ENCODE results near the gene ANKRD9. TPM values are rescaled to one million over a fixed set of nuclear protein-coding genes. Genes with fewer than 3 reads are reported as not detected.

ANKRD9 gene
- total RNA-seq, 1 experiment from 2014 or later, result 44.0 TPM

DNA sequence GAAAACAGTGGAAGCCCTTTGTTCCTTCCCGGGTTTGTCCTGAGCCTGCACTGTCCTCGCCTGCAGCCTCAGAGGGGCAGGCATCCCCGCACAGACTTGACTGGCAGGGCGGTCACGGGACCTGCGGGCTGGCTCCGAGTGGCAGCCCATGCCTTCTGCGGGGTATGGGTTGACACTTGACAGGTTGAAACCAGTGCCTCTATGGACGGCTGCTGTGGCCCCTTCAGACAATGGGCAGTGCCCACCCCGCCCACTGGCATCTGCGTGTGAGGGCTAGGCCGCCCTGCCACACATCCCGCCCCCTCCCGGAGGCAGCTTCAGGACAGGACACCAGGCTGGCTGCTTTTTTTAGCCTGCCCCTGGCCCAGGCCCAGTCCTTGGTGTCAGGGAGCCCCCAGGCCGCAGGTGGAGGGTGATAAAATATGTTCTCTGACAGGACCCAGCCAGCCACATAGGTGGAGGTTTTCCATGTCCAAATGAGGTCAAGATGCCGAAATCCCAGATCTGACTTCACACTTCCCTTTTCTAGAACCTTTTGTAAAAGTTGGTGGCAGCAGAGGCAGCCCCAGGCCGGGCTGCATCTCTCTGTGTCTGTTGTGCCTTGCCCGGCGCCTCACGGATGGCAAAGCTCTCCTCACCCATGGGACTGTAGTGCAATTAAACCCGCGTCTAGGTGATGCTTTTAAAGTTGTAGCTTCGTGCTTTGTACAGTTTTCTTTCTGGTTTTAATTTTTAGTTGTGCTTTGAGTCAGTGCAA, 10.0 kb downstream of the ANKRD9 start:
- DNase-seq (ENCODE audit: low spot score), result no peak

DNA sequence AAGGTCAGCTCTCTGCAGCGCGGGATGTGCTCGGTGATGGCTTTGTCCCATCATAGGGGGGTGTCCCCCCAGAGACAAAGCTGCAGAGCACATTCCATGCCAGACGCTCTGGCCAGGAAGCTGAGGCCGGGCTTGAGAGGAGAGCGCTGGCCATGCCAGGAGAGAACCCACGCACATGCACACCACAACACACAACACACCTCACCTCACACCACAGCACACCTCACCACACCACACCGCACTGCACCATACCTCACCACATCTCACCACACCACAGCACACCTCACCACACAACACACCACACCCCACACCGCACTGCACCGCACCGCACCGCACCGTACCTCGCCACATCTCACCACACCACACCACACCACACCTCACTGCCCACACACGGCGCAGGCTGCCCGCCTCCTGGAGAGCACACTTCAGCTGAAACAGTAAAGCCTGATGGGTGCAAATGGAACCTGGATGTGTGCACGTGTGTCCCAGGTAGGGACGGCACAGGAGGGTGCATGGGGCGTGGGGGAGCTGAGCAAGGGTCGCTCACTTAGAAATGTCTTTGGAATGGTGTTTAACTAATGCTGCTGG, 10.8 kb downstream of the ANKRD9 start:
- DNase-seq (ENCODE audit: low spot score), result no peak

DNA sequence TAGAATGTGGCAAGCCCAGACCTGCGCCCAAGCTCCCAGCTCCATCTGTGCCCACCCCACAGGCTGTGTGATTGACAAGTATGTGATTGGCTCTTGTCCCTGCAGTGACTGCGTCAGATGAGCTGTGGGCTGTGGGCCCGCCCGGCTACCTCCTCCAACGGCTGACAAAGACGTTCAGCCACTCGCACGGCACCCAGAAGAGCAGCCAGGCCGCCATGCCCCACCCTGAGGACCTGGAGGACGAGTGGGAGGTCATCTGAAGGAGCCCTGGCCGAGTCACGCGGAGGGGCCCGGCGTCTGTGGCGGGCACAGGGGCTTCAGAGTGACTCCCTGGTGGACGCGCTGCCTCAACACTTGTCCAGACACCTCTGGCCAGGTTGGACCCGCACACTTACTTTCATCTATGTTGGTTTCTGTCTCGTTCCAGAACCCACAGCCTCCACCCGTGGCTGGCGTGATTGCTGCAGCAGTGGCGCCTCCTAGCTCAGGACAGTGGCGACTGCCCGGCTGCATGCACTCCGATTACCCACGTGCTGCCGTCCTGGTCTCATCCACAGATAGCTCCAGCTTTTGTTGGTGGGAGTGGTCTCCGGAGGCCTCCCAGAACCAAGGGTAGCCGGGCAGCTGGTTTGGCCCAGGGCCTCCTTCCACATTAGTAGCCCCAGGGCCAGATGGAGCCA, 11.4 kb downstream of the ANKRD9 start:
- DNase-seq (ENCODE audit: low spot score), result no peak

DNA sequence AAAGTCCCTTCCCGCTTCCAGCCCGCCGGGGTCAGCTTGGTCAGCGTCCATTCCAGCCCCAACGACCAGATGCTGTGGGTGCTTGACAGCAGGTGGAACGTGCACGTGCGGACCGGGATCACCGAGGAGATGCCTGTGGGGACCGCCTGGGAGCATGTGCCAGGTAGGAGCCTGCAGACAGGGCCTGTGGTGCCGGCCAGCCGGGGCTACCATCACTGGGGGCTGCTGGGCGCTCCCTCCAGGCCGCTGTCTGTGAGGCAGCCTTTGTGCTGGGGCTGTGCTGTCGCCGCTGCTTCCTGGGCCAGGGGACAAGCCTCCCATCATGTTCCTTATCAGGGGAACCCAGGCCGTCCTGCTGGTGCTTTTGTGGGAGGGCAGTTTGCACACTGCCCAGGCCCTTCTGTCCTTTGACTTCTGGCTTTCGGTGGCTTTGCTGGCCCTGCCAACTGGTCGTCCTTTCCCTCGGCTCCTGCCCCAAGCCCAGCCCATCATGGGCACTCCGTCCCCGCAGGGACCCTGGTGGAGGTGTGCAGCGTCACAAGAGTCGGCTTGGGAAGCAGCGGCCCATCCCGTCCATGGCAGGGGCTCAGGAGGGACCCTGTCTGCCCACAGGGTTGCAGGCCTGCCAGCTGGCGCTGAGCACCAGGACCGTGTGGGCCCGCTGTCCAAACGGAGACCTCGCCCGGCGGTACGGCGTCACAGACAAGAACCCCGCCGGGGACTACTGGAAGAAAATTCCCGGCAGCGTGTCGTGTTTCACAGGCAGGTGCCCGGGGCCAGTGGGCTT, 12.4 kb downstream of the ANKRD9 start:
- no peak for DNase-seq (ENCODE audit: low spot score)

DNA sequence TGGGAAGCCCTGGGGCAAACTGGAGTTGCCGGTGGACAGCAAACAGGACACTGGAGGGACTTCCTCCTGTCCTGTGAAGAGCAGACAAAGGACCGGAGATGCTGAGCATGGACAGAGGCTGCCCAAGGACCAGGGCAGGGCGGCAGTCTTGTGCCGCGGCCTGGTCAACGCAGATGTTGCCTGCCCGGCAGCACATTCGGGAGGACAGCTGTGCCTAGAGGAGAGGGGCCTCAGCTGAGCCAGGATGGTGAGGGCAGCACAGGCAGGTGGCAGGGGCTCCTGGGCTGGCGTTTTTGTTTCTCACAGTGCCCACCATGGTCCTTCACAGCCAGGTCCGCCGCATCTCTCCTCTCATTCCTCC, 13.3 kb downstream of the ANKRD9 start:
- no peak for DNase-seq (ENCODE audit: low spot score)

DNA sequence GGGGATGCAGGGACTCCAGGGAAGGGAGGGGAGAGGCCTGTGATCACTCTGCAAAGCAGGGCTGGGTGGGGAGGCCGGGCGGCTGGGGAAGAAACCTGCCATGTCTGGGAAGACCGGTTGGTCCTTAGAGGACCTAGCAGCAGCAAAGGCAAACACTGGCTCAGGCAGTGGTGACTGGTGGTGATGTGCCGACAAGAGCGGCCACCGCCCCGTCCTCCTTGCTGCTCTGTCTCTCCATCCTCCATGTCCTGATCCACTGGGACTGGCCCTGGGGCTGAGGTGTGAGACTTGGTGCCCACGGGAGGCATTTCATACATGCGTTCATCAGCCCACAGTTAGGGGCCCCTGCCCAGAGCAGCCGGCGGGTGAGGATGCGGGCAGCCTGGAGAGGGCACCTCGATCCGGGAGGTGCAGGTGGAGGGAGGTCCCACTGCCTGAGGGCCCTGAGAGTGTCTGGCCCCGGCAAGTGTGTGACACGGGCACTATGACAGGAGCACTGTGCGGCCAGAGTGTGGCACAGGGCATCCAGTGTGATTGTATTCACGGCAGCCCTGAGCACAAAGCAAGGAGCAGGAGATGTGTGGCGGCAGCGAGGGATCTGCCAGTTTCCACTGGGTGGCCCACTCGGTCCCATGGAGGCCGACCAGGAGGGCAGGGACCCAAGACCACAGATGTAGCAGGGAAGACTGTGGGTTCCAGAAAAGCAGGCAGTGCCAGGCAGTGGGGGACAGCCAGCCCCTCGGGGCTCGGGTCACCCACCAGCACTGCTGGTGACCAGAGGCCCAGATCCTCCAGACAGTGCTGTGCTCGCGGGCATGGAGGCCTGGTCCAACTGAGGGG, 13.9 kb downstream of the ANKRD9 start:
- no peak for DNase-seq (ENCODE audit: low spot score)

DNA sequence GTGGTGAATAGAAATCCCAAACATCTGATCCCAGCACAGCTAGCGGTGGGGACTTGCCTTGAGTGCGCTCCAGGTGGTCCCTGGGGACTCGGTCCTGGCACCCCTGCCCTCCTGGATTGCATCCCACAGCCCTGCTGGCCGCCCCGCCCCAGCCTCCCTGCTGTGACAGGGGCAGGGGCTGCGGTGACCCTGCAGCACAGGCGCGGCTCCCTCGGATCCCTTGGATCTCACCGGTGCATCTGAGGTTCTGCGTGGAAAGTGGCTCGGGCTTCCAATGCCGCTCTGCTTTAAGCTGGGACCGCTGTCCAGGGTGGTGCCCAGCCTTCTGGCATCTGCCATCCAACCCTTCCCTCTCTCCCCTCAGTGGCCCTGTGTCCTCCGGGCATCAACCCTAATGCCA, 16.0 kb downstream of the ANKRD9 start:
- no peak for DNase-seq (ENCODE audit: low spot score)

DNA sequence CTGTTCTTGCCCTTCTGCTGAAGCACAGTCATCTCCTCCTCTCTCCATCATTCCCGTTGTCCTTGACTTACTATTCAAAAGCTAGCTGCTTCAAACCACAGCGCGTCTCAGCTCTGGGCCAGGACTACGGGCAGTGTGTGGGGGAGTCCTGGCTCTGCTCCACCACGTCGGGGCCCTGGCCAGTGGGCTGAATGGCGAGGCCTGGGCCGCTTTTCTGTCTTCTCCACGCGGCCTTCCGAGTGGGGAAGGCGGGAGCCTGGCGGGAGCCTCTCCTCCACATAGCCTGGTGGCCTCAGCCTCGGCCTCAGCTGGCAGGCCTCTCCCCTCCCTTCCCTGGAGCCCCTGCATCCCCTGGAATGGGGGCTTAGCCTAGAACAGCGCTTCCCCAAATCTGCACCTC, 16.5 kb downstream of the ANKRD9 start:
- DNase-seq (ENCODE audit: low spot score), result no peak

DNA sequence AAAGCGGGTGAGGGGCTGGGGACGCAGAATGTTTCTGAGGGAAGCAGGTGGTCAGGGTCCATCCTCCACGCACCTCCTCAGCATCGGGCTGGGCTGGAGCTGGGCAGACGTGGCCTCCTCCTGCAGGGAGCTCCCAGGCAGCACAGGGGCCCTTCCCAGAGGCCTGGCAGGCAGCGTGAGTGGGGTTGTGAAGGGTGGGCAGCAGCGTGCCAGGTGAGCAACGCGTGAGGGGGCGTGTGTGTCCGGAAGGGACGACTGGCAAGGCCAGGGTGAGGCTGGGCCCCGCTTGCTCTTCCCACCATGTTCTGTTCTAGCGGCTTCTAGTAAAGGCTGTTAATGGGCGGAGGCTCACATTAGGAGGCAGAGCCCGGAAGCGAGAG, 17.1 kb downstream of the ANKRD9 start:
- no peak for DNase-seq (ENCODE audit: low spot score)

DNA sequence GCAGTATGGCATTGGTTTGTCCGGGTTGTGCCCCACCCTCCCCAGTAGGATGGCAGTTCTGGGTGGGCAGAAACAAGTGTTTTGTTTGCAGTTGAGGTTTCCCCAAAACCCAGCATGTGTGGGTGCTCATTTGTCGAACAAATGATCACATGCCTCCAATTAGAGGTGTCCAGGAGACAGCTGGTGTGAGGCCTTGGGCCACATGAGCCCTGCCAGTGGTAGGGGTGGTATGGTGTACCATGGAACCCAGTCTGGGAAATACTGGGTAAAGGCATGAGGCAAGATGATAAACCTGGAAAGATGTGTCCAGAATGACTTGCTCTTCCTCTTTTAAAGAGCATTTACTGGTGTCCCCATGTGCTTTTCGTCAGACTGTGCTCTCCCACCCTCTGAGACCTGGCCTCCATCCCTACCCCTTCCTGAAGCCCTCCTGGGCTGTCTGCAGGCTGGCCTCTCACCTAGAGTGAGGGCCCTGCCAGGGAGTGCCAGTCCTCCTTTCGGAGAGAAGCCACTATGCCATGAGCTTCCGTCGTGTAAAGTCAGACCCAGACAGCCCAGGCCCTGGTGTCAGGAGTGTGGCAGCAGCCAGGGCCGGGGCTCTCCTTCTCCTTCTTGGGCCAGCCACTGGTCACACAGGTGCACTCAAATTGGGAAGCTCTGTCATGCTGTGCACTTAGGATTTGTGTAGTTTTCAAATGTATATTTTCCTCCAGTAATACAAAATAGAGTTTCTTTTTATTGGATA, 17.6 kb downstream of the ANKRD9 start:
- DNase-seq (ENCODE audit: low spot score), result no peak

DNA sequence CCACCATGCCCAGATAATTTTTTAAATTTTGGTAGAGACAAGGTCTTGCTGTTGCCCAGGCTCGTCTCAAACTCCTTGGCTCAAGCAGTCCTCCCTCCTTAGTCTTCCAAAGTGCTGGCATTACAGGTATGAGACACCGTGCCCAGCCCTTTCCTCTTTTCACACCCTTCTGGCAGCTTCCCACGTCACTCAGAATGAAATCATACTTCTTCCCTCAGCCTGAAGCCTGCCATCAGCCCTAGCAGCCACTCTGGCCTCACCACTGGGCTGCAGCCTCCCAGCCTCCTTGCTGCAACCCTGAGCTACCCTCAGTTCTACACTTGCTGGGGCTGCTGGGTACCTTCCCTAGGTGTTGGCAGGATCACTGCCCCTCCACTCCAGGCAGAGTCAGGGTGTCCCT, 18.2 kb downstream of the ANKRD9 start:
- no peak for DNase-seq (ENCODE audit: low spot score)

DNA sequence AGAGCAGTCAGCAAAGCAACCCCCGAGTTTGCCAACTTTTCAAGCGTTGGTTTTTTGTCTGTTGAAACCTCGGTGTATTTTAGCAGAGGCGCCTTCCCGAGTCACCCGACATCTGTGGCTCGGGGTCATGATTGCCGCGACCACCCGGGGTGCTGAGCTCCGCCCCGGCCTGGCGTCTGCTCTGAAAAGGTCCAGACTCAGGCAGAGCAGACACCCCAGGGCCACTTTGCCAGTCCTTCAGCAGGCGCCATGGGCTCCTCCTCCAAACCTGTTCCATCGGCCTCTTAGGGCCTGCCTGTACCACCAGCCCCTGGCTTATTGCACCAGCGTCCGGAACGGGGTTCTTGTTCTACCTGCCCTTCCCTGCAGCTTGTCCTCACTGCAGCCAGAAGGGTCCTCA, 19.1 kb downstream of the ANKRD9 start:
- no peak for DNase-seq (ENCODE audit: low spot score)

DNA sequence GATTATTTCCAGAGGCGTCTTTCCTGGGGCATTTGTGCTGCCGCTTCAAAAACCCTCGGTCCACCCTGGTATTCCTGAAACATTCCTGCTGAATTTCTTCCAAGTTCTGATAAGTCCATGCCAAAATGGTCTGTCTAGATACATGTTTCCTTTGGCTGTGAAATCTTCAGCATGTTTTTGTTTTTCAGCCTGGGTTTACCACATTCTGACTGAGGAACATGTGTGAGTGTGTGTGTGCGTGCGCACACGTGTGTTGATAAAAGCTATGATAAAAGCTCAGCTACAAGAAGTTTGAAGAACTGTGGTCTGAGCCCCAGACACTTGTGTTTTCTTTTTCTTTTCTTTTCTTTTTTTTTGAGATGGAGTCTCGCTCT, 22.4 kb downstream of the ANKRD9 start:
- DNase-seq (ENCODE audit: low spot score), result no peak

DNA sequence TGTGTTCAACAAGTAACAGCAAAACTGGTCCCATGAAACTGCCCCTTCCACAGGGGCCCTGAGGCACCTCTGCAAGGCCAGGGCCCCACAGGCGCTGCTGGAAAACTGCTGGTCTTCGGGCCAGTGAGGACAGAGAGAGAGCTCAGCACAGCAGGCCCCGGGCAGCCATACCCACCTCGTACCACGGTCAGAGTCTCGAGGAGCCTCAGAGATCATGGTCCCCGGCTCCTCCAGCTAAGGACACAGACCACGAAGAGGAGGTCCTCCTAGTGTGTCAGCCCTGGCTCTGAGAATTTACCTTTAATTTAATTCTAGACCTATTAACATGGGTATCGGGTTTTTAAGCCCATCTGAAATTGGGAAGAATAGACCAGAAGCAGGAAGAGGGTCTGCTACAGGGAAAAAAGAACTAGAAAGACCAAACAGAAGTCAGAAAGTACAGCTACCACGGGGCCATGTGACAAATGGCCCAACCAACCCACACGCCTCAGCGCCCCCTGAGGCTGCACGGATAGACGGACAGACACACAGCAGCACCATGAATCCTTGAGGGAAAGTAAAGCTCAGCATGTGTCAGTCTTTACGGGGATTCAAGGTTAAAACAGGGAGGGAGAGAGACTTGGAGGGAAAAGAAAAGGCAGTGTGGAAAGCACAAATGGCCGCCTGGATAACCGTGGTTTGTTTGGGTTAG, 22.9 kb downstream of the ANKRD9 start:
- DNase-seq (ENCODE audit: low spot score), result no peak

DNA sequence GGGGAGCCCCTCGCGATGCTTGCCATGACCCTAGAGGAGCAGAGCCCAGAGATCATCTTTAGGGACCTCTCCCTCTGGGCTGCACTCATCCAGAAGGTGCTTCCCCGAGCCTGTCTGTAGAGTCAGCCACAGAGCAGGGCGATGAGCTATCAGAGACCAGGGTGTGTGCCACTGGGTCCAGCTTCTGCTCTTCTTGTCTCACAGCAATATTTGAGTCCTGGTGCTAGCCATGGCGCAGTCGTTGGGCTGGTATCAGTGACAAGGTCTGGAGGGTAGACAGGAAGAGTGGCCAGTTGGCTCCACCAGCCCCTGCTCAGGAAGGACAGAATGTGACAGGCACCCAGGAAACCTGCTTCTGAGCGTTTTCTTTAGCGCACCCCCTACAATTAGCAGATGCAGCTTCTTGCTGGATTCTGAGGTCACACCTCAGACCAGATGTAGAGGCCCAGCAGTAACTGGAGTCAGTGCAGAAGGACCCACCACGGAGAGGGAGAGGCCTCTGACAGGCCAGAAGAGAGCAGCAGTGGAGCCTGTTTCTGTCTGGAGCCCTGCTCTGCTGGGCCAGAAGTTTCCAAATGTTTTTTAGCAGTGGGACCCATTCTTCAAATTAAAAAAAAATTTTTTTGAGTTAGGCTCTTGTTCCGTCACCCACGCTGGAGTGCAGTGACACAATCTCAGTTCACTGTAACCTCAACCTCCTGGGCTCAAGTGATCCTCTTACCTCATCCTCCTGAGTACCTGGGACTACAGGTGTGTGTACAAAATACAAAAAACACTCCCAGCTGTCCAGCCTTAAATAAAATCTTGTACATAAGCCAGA, 23.7 kb downstream of the ANKRD9 start:
- DNase-seq (ENCODE audit: low spot score), result no peak

DNA sequence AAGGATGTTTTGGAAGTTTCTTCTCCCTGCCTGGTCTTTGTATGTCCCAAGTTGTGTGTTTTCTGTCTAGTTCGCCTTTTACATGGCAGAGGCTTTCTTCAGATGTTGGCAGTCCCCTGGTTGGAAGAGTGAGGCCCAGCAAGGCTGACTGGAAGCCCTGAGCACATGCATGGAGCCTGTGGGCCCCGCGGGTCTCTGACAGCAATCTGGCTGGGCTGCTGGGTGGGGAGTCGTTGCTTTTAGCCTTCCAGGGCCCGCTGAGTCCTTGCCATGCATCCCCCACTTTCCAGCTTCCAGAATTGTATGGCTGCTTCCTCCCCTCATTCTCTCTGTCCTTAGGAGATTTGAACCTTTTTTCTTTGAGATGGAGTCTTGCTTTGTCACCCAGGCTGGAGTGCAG, 25.3 kb downstream of the ANKRD9 start:
- no peak for DNase-seq (ENCODE audit: low spot score)

DNA sequence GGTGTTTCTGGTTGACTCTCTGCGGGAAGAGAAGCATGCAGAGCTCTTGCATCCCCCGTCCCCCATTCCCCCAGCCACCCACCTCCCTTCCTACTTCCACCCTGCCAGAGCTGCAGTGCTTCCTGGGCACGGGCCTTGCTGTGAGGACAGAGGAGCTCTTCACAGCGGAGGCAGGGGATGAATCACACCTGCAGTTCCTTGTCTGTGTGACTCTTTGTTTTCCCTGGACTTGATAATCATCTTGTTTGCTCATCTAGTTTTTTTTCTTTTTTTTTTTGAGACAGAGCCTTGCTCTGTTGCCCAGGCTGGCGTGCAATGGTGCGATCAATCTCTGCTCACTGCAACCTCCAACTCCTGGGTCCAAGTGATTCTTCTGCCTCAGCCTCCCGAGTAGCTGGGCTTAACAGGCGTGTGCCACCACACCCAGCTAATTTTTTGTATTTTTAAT, 27.8 kb downstream of the ANKRD9 start:
- DNase-seq (ENCODE audit: low spot score), result peak; percentile 53

DNA sequence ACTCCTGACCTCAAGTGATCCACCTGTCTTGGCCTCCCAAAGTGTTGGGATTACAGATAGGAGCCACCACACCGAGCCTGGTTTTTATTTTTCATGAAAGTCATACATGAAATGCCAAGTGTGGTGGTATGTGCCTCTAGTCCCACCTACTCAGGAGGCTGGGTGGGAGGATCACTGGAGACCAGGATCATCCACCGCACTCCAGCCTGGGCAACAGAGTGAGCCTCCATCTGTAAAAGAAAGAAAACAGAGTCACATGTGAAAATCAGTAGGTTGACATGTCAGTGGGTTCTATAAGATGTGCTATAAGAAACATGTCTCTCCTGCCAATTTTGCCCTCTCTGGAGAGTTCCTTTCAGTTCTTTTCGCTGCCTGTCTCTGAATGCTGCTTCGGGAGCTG, 28.2 kb downstream of the ANKRD9 start:
- no peak for DNase-seq (ENCODE audit: low spot score)

DNA sequence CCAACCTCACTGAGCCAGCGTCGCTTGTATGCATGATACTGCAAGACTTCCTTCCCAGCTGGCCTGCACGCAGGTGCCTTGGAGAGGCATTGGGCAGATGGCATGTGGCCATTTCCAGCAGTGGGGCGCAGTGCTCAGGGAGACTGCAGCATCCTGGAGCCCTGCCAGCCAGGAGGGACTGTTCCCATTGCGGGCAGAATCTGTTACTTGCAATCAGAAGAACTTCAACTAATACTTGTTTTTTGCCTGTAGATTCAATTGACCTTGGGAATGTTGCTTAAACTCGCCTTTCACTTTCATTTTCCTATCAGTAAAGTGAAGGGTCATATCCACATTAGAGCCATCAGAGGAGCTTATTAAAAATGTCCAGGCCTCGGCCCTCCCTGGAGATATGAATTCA, 29.8 kb downstream of the ANKRD9 start:
- DNase-seq (ENCODE audit: low spot score), result peak; percentile 41

All from HT-29 (cell line).